GM23248 (cell line): ENCODE results near the gene CDAN1. TPM values are rescaled to one million over a fixed set of nuclear protein-coding genes. Genes with fewer than 3 reads are reported as not detected.

ENCODE experiments used
- DNase-seq: peaks from one replicate; pipeline ENCODE4 v3.0.0-alpha.2; 2015
- H2AFZ ChIP-seq: fragments of 200-600 bp; sonication (generic); 2 replicates; pipeline ENCODE4 v1.6.1; 2016; ENCODE audit warnings: antibody characterized with exemption
- H3F3A ChIP-seq: fragments of 200-600 bp; sonication (generic); 2 replicates; pipeline ENCODE4 v1.6.1; 2016; ENCODE audit warnings: mild to moderate bottlenecking, antibody characterized with exemption, mixed run types; ENCODE audit not compliant: insufficient read depth
- H3K27ac ChIP-seq: fragments of 200-600 bp; sonication (generic); 2 replicates; pipeline ENCODE4 v1.5.1; 2016; ENCODE audit warnings: mild to moderate bottlenecking
- H3K27me3 ChIP-seq: fragments of 200-600 bp; sonication (generic); replicated peaks from 2 replicates; pipeline ENCODE4 v1.6.1; 2016; ENCODE audit warnings: mild to moderate bottlenecking; ENCODE audit not compliant: insufficient read depth
- H3K36me3 ChIP-seq: fragments of 200-600 bp; sonication (generic); 2 replicates; pipeline ENCODE4 v1.6.1; 2016; ENCODE audit warnings: low read depth, mild to moderate bottlenecking
- H3K4me1 ChIP-seq: fragments of 200-600 bp; sonication (generic); 2 replicates; pipeline ENCODE4 v1.6.1; 2016; ENCODE audit warnings: mild to moderate bottlenecking; ENCODE audit not compliant: insufficient read depth
- H3K4me2 ChIP-seq: fragments of 200-600 bp; sonication (generic); one replicate; pipeline ENCODE4 v1.6.1; 2016; ENCODE audit warnings: mild to moderate bottlenecking; ENCODE audit not compliant: unreplicated experiment
- H3K4me3 ChIP-seq: fragments of 200-600 bp; sonication (generic); 2 replicates; pipeline ENCODE4 v1.5.1; 2016; ENCODE audit warnings: mild to moderate bottlenecking
- H3K79me2 ChIP-seq: fragments of 200-600 bp; sonication (generic); 2 replicates; pipeline ENCODE4 v1.6.1; 2016; ENCODE audit warnings: mild to moderate bottlenecking; ENCODE audit not compliant: insufficient read depth
- H3K9ac ChIP-seq: fragments of 200-600 bp; sonication (generic); 2 replicates; pipeline ENCODE4 v1.6.1; 2016; ENCODE audit warnings: mild to moderate bottlenecking
- H3K9me2 ChIP-seq: fragments of 200-600 bp; sonication (generic); 2 replicates; pipeline ENCODE4 v1.6.1; 2016; ENCODE audit warnings: mixed run types, mild to moderate bottlenecking, moderate library complexity; ENCODE audit not compliant: insufficient read depth
- H3K9me3 ChIP-seq: fragments of 200-600 bp; sonication (generic); one replicate; pipeline ENCODE4 v1.6.1; 2017; ENCODE audit warnings: low read depth
- H4K20me1 ChIP-seq: fragments of 200-600 bp; sonication (generic); 2 replicates; pipeline ENCODE4 v1.6.0; 2016; ENCODE audit not compliant: insufficient read depth
- EZH2 ChIP-seq: fragments of 200-600 bp; sonication (generic); IDR thresholded peaks from 2 replicates; pipeline ENCODE4 v1.6.1; 2018; ENCODE audit warnings: antibody characterized with exemption, mild to moderate bottlenecking; ENCODE audit not compliant: insufficient read depth, poor library complexity, severe bottlenecking
- EZH2phosphoT487 ChIP-seq: fragments of 200-600 bp; sonication (generic); IDR thresholded peaks from 2 replicates; pipeline ENCODE4 v1.6.1; 2018; ENCODE audit warnings: antibody characterized with exemption, moderate library complexity, mild to moderate bottlenecking, low read depth; ENCODE audit not compliant: insufficient read depth
- WGBS, 2 experiments: methylation state at CpG; one replicate each; pipeline ENCODE4 v1.1.6; 2015 to 2017; ENCODE audit warnings: low lambda C conversion rate in 2 of 2, low coverage in 1 of 2; ENCODE audit errors: missing lambda C conversion rate in 2 of 2; 5-methylcytosine and 5-hydroxymethylcytosine counted together
- in situ Hi-C: fragments of 300-500 bp; cut with MboI; formaldehyde crosslinking; loops from 2 replicates; pipeline ENCODE4 v1.15.0; 2020
- polyA plus RNA-seq: library from polyadenylated mRNA; unstranded; fragments of >200 nt; fragmentation: Nextera tagmentation; extraction: Ambion mirVana; gene quantifications from 2 replicates; pipeline ENCODE4 v1.2.1, GENCODE V29; 2016
- total RNA-seq: library from RNA; depleted of rRNA; stranded (reverse); fragments of >200 nt; shearing (Covaris generic); gene quantifications from 2 replicates; pipeline ENCODE4 v1.2.3, GENCODE V29; 2014

CDAN1 gene
- total and polyA plus RNA-seq, 2 experiments from 2014 or later: 5.3 to 13.0 TPM

- no peak overlapping the region for H3K9ac ChIP-seq
- H3K4me1 ChIP-seq: peaks cover 4% of the 10 kb centered on the region; the same call in 1 of the 2 replicates
- 78 to 83% methylated on average over 6 of the region's 6 CpGs for WGBS, 2 experiments
- H3K36me3 ChIP-seq: peaks cover 13% of the 10 kb centered on the region; the same call in 1 of the 2 replicates
- H3K27ac ChIP-seq: no peak overlapping the region
- H3K4me2 ChIP-seq: no peak overlapping the region
- no peaks in the 10 kb centered on the region for H3F3A ChIP-seq
- H2AFZ ChIP-seq: no peak overlapping the region
- H3K4me3 ChIP-seq: no peak overlapping the region
- in situ Hi-C loops: no loop called here
- peaks cover 16% of the 10 kb centered on the region for H3K79me2 ChIP-seq
- H3K27me3 ChIP-seq: no peaks in the 10 kb centered on the region
- DNase-seq: no peak
- TF ChIP-seq EZH2phosphoT487 (no peak), EZH2 (no peak)
- no peaks in the 10 kb centered on the region for H3K9me3 ChIP-seq
- H3K9me2 ChIP-seq: no peaks in the 10 kb centered on the region
- H4K20me1 ChIP-seq: no peaks in the 10 kb centered on the region
These were observed 5.5 kb downstream of the CDAN1 start for GRCh38 chr15:42731461-42731860.

GRCh38 chr15:42730536-42730935 lies 6.4 kb downstream of the CDAN1 start:
- Histone ChIP-seq H3K4me1 (no peaks in the 10 kb centered on the region), H3K9me3 (no peaks in the 10 kb centered on the region), H3F3A (no peaks in the 10 kb centered on the region), H2AFZ (no peak overlapping the region), H3K36me3 (peaks cover 13% of the 10 kb centered on the region; the same call in 1 of the 2 replicates), H3K4me3 (no peak overlapping the region), H3K27ac (no peak overlapping the region), H4K20me1 (no peaks in the 10 kb centered on the region), H3K79me2 (peaks cover 7% of the 10 kb centered on the region; the same call in 1 of the 2 replicates), H3K9me2 (no peaks in the 10 kb centered on the region), H3K27me3 (no peaks in the 10 kb centered on the region), H3K9ac (no peak overlapping the region), H3K4me2 (no peak overlapping the region)
- 87 to 91% methylated on average over 14 of the region's 14 CpGs for WGBS, 2 experiments
- TF ChIP-seq EZH2 (no peak), EZH2phosphoT487 (no peak)
- DNase-seq: no peak
- in situ Hi-C loops: no loop called here

- DNase-seq: no peak
- Histone ChIP-seq H3K9me2 (no peaks in the 10 kb centered on the region), H4K20me1 (no peaks in the 10 kb centered on the region), H3K27ac (no peak overlapping the region), H3K4me1 (no peaks in the 10 kb centered on the region), H3K27me3 (no peaks in the 10 kb centered on the region), H3F3A (no peaks in the 10 kb centered on the region), H3K4me2 (no peak overlapping the region), H2AFZ (no peak overlapping the region), H3K4me3 (no peak overlapping the region), H3K36me3 (peaks cover 13% of the 10 kb centered on the region; the same call in 1 of the 2 replicates), H3K9ac (no peak overlapping the region), H3K79me2 (0 out of 2 replicates have a peak, but pooled peaks cover 3% of the 10 kb centered on the region), H3K9me3 (no peaks in the 10 kb centered on the region)
- in situ Hi-C loops: no loop called here
- no peak for TF ChIP-seq EZH2
- TF ChIP-seq EZH2phosphoT487: no peak
- 79 to 80% methylated on average over 8 of the region's 8 CpGs for WGBS, 2 experiments
These were observed 6.8 kb downstream of the CDAN1 start for GRCh38 chr15:42730135-42730534.

GRCh38 chr15:42729409-42729808 lies 7.5 kb downstream of the CDAN1 start:
- Histone ChIP-seq H2AFZ (no peak overlapping the region), H3K4me2 (no peak overlapping the region), H3K4me1 (no peaks in the 10 kb centered on the region), H3K27ac (no peak overlapping the region), H3K9ac (no peak overlapping the region), H3K36me3 (peaks cover 13% of the 10 kb centered on the region; the same call in 1 of the 2 replicates), H3K79me2 (no peaks in the 10 kb centered on the region), H3K27me3 (no peaks in the 10 kb centered on the region), H3F3A (no peaks in the 10 kb centered on the region), H3K9me3 (no peaks in the 10 kb centered on the region), H3K4me3 (no peak overlapping the region), H4K20me1 (no peaks in the 10 kb centered on the region), H3K9me2 (no peaks in the 10 kb centered on the region)
- in situ Hi-C loops: no loop called here
- WGBS, 2 experiments: 94 to 97% methylated on average over 7 of the region's 7 CpGs
- TF ChIP-seq EZH2 (no peak), EZH2phosphoT487 (no peak)
- no peak for DNase-seq

- peaks cover 14% of the 10 kb centered on the region; the same call in 1 of the 2 replicates for H3K36me3 ChIP-seq
- H3K9me3 ChIP-seq: no peaks in the 10 kb centered on the region
- H2AFZ ChIP-seq: no peak overlapping the region
- no peak overlapping the region for H3K4me3 ChIP-seq
- DNase-seq: no peak
- H3F3A ChIP-seq: no peaks in the 10 kb centered on the region
- H3K9me2 ChIP-seq: no peaks in the 10 kb centered on the region
- H3K79me2 ChIP-seq: no peaks in the 10 kb centered on the region
- H3K9ac ChIP-seq: no peak overlapping the region
- in situ Hi-C loops: no loop called here
- H3K27ac ChIP-seq: no peak overlapping the region
- H3K4me1 ChIP-seq: no peaks in the 10 kb centered on the region
- 88% methylated on average over 14 of the region's 14 CpGs for WGBS, 2 experiments
- TF ChIP-seq EZH2 (no peak), EZH2phosphoT487 (no peak)
- H3K27me3 ChIP-seq: no peaks in the 10 kb centered on the region
- H4K20me1 ChIP-seq: no peaks in the 10 kb centered on the region
- no peak overlapping the region for H3K4me2 ChIP-seq
These were observed 8.0 kb downstream of the CDAN1 start for GRCh38 chr15:42728972-42729371.
